Stimulated activated naive CD4-positive, alpha-beta T cell (primary cell): ENCODE data around the gene FAM186B.
A peak's percentile ranks its signal among the peaks of the same experiment; 100 is the strongest.
"Not testable (repeated sequence)": the region's sequence is repeated elsewhere in the genome, so short reads cannot be mapped to it uniquely, and the experiment has no call there.

Experiments used
- DNase-seq, 6 experiments: peaks; one replicate each; lab custom pipeline; 2025; lab: John Stamatoyannopoulos, UW

Gene FAM186B

GRCh38 chr12:49635656-49636055, 30.2 kb upstream of the FAM186B start:
- no peak for DNase-seq

- DNase-seq: no peak
These were observed 29.6 kb upstream of the FAM186B start for GRCh38 chr12:49635036-49635435.

- no peak for DNase-seq
These were observed 28.4 kb upstream of the FAM186B start for GRCh38 chr12:49633703-49634345.

- no peak for DNase-seq
These were observed 27.7 kb upstream of the FAM186B start for GRCh38 chr12:49632986-49633702.

- no peak for DNase-seq
These were observed 27.0 kb upstream of the FAM186B start for GRCh38 chr12:49632401-49632800.

- DNase-seq: no peak
These were observed 26.0 kb upstream of the FAM186B start for GRCh38 chr12:49631336-49631907.

GRCh38 chr12:49627752-49628360, 22.4 kb upstream of the FAM186B start:
- no peak for DNase-seq

GRCh38 chr12:49626836-49627235, 21.4 kb upstream of the FAM186B start:
- no peak for DNase-seq

- DNase-seq: peak in 1 of 6 experiments; percentile 19
These were observed 20.9 kb upstream of the FAM186B start for GRCh38 chr12:49626169-49626835.

- peak in 1 of 6 experiments; percentile 3 for DNase-seq
These were observed 19.6 kb upstream of the FAM186B start for GRCh38 chr12:49624921-49625577.

GRCh38 chr12:49623142-49623904, 17.9 kb upstream of the FAM186B start, which contains the start of gene PRPF40B:
Gene PRPF40B (plus strand): TSS chr12:49623561. CDS start chr12:49623591, 30 bp downstream.
- peak; percentile 84 to 95 (median 90) for DNase-seq

GRCh38 chr12:49622501-49623141, 17.2 kb upstream of the FAM186B start:
- DNase-seq: peak in 5 of 6 experiments; percentile 45 to 64 (median 61)

- DNase-seq: no peak
These were observed 16.4 kb upstream of the FAM186B start for GRCh38 chr12:49621651-49622500.

- no peak for DNase-seq
These were observed 13.8 kb upstream of the FAM186B start for GRCh38 chr12:49619286-49619685.

GRCh38 chr12:49618576-49618975, 13.1 kb upstream of the FAM186B start:
- DNase-seq: no peak

- no peak for DNase-seq
These were observed 11.2 kb upstream of the FAM186B start for GRCh38 chr12:49616533-49617219.

GRCh38 chr12:49615725-49616124, 10.3 kb upstream of the FAM186B start:
- no peak for DNase-seq

- DNase-seq: no peak
These were observed 6.8 kb upstream of the FAM186B start for GRCh38 chr12:49612210-49612609.

- DNase-seq: not testable (repeated sequence)
These were observed 5.3 kb upstream of the FAM186B start for GRCh38 chr12:49610785-49611184.
